SK-N-SH (cell line): ENCODE results near the gene RHOT2. TPM values are rescaled to one million over a fixed set of nuclear protein-coding genes. Genes with fewer than 3 reads are reported as not detected.

Experiments used
- CTCF ChIA-PET: fragments of 300-600, 350-600 bp; formaldehyde crosslinking; extraction: SDS; loops from one replicate; lab custom pipeline; 2021; lab: Yijun Ruan, JAX
- POLR2A ChIA-PET: fragments of 350-600 bp; sonication (Branson Sonifier 250); formaldehyde crosslinking; extraction: SDS; loops from one replicate; lab custom pipeline; 2020; ENCODE audit warnings: antibody characterized with exemption, inconsistent platforms; lab: Yijun Ruan, JAX
- DNase-seq: peaks from one replicate; pipeline ENCODE4 v3.0.0; 2012
- H2AFZ ChIP-seq: fragments of 200-600 bp; sonication (generic); 2 replicates; pipeline ENCODE4 v1.8.1; 2016; ENCODE audit warnings: antibody characterized with exemption, mild to moderate bottlenecking, low read depth
- H3F3A ChIP-seq: fragments of 200-600 bp; sonication (generic); replicated peaks from 2 replicates; pipeline ENCODE3; 2016; ENCODE audit warnings: antibody characterized with exemption, mild to moderate bottlenecking; ENCODE audit not compliant: insufficient read depth
- H3K27ac ChIP-seq, 2 experiments: fragments of 200-500 bp in 1 of 2; fragments of 200-600 bp in 1 of 2; sonication (Bioruptor generic) in 1 of 2; sonication (generic), shearing (Covaris generic) in 1 of 2; 2 replicates each; pipeline versions ENCODE4 v1.5.1 to v1.6.1; 2014 to 2016; ENCODE audit warnings: low read depth in 2 of 2, inconsistent platforms in 1 of 2, low read length in 1 of 2, mild to moderate bottlenecking in 1 of 2, mixed read lengths in 1 of 2
- H3K27me3 ChIP-seq: fragments of 200-600 bp; sonication (generic), shearing (Covaris generic); 2 replicates; pipeline ENCODE4 v1.6.1; 2016; ENCODE audit warnings: mixed run types; ENCODE audit not compliant: insufficient read depth
- H3K36me3 ChIP-seq, 2 experiments: fragments of 200-500 bp in 1 of 2; fragments of 200-600 bp in 1 of 2; sonication (Bioruptor generic) in 1 of 2; sonication (generic) in 1 of 2; replicated peaks in 1 of 2; 2 replicates each; pipeline versions ENCODE3 to v1.5.1; 2014 to 2016; ENCODE audit warnings: low read length in 1 of 2, mild to moderate bottlenecking in 1 of 2; ENCODE audit not compliant: insufficient read depth in 2 of 2, control insufficient read depth in 1 of 2
- H3K4me1 ChIP-seq, 2 experiments: fragments of 200-500 bp in 1 of 2; fragments of 200-600 bp in 1 of 2; sonication (Bioruptor generic) in 1 of 2; sonication (generic), shearing (Covaris generic) in 1 of 2; 2 replicates each; pipeline versions ENCODE4 v1.5.1 to v1.6.1; 2014 to 2016; ENCODE audit warnings: low read depth in 1 of 2, low read length in 1 of 2, mixed run types in 1 of 2; ENCODE audit not compliant: insufficient read depth in 2 of 2, control insufficient read depth in 1 of 2
- H3K4me2 ChIP-seq: fragments of 200-600 bp; sonication (generic), shearing (Covaris generic); 2 replicates; pipeline ENCODE4 v1.6.1; 2017; ENCODE audit warnings: mixed run types
- H3K4me3 ChIP-seq, 2 experiments: fragments of 200-500 bp in 1 of 2; fragments of 200-600 bp in 1 of 2; sonication (Bioruptor generic) in 1 of 2; sonication (generic), shearing (Covaris generic) in 1 of 2; 2 replicates each; pipeline versions ENCODE4 v1.5.1 to v1.8.1; 2014 to 2016; ENCODE audit warnings: low read depth in 2 of 2, inconsistent platforms in 1 of 2, low read length in 1 of 2, mild to moderate bottlenecking in 1 of 2, mixed read lengths in 1 of 2, moderate library complexity in 1 of 2
- H3K79me2 ChIP-seq: fragments of 200-600 bp; sonication (generic); 2 replicates; pipeline ENCODE4 v1.8.1; 2017; ENCODE audit warnings: mild to moderate bottlenecking; ENCODE audit not compliant: insufficient read depth
- H3K9ac ChIP-seq: fragments of 200-600 bp; sonication (generic); 2 replicates; pipeline ENCODE4 v1.6.1; 2017; ENCODE audit warnings: mixed run types
- H3K9me2 ChIP-seq: fragments of 200-600 bp; sonication (generic); 2 replicates; pipeline ENCODE4 v1.6.1; 2017; ENCODE audit warnings: mixed run types
- H3K9me3 ChIP-seq: fragments of 200-600 bp; sonication (generic); 2 replicates; pipeline ENCODE4 v1.6.1; 2017; ENCODE audit warnings: mixed run types, mild to moderate bottlenecking, moderate library complexity
- H4K20me1 ChIP-seq: fragments of 200-600 bp; sonication (generic); 2 replicates; pipeline ENCODE4 v1.6.1; 2017; ENCODE audit warnings: mild to moderate bottlenecking, mixed run types; ENCODE audit not compliant: insufficient read depth
- CHD2 ChIP-seq: fragments of 150-350 bp; IDR thresholded peaks from 2 replicates; pipeline ENCODE4 v1.6.1; 2018; ENCODE audit warnings: low read length; ENCODE audit not compliant: partially characterized antibody
- CTCF ChIP-seq: fragments of 200-600 bp; sonication (generic); IDR thresholded peaks from 2 replicates; pipeline ENCODE4 v1.6.1; 2017; ENCODE audit warnings: antibody characterized with exemption, mild to moderate bottlenecking, moderate library complexity
- ELF1 ChIP-seq: IDR thresholded peaks from 2 replicates; pipeline ENCODE4 v1.4.0; 2012
- FOSL2 ChIP-seq: IDR thresholded peaks from 2 replicates; pipeline ENCODE4 v1.4.0; 2012; ENCODE audit warnings: low read depth, mild to moderate bottlenecking, moderate library complexity, borderline replicate concordance
- GABPA ChIP-seq: IDR thresholded peaks from 2 replicates; pipeline ENCODE4 v1.4.0; 2012; ENCODE audit warnings: low read depth, mild to moderate bottlenecking
- GATA2 ChIP-seq: sonication (generic); formaldehyde crosslinking; IDR thresholded peaks from 2 replicates; pipeline ENCODE4 v1.5.0; 2020; ENCODE audit warnings: mild to moderate bottlenecking, missing genetic modification reagents
- NFIC ChIP-seq: IDR thresholded peaks from 2 replicates; pipeline ENCODE4 v1.4.0; 2012; ENCODE audit warnings: borderline replicate concordance
- NRF1 ChIP-seq: IDR thresholded peaks from 2 replicates; pipeline ENCODE4 v1.6.1; 2012; ENCODE audit warnings: low read depth, mild to moderate bottlenecking, low read length
- PBX3 ChIP-seq: IDR thresholded peaks from 2 replicates; pipeline ENCODE4; 2012
- POLR2AphosphoS5 ChIP-seq: IDR thresholded peaks from 2 replicates; pipeline ENCODE4 v1.6.1; 2012; ENCODE audit warnings: low read depth, low read length
- SIN3A ChIP-seq: IDR thresholded peaks from 2 replicates; pipeline ENCODE4 v1.6.1; 2012; ENCODE audit warnings: low read depth, mild to moderate bottlenecking, low read length, moderate library complexity, borderline replicate concordance
- SMC3 ChIP-seq: IDR thresholded peaks from 2 replicates; pipeline ENCODE4 v1.6.1; 2012; ENCODE audit warnings: low read depth, low read length, improper control_type of control experiment
- TAF1 ChIP-seq: IDR thresholded peaks from 2 replicates; pipeline ENCODE4 v1.6.1; 2012; ENCODE audit warnings: low read depth, mild to moderate bottlenecking, low read length, moderate library complexity, borderline replicate concordance
- USF2 ChIP-seq: fragments of 150-350 bp; IDR thresholded peaks from 2 replicates; pipeline ENCODE4 v1.6.1; 2017; ENCODE audit warnings: antibody characterized with exemption, low read length, low read depth, borderline replicate concordance
- ZBTB33 ChIP-seq: IDR thresholded peaks from 2 replicates; pipeline ENCODE4 v1.4.0; 2012; ENCODE audit warnings: low read depth, borderline replicate concordance
- WGBS: methylation state at CpG from one replicate; pipeline ENCODE4 v1.1.6; 2017; ENCODE audit warnings: low lambda C conversion rate; 5-methylcytosine and 5-hydroxymethylcytosine counted together
- polyA plus RNA-seq, 3 experiments: library from polyadenylated mRNA; depleted of rRNA; stranded (reverse); fragments of >200 nt; gene quantifications; 2 replicates each; pipeline ENCODE4 v1.2.3, GENCODE V29; 2012

Gene RHOT2
- polyA plus RNA-seq, 1 of the 3 experiments (the other 2 are of a cell fraction), result 229 TPM

- 97% methylated on average over 25 of the region's 40 CpGs for WGBS
- H3K36me3 ChIP-seq, result peaks cover 5 to 46% of the 10 kb centered on the region in 2 experiments
Measured at GRCh38 chr16:671353-672131, 3.6 kb downstream of the RHOT2 start.

GRCh38 chr16:672371-672770, 4.4 kb downstream of the RHOT2 start:
- H3F3A ChIP-seq, result peaks cover 4% of the 10 kb centered on the region
- ChIA-PET POLR2A (interaction anchor here (0.5 kb wide), 1 partner anchor 287 kb away, joined by 3 read pairs; no protein-coding TSS in a partner anchor), CTCF (interaction anchor here (4.6 kb wide), 1 partner anchor 12 kb away, joined by 20 read pairs; no protein-coding TSS in a partner anchor)
- peaks cover 5 to 49% of the 10 kb centered on the region in 2 experiments for H3K36me3 ChIP-seq
- peaks cover 25% of the 10 kb centered on the region for H3K79me2 ChIP-seq
- no peak overlapping the region for H3K27ac ChIP-seq
- no peaks in the 10 kb centered on the region for H3K9me3 ChIP-seq
- H3K4me3 ChIP-seq, result no peak overlapping the region
- H3K27me3 ChIP-seq, result no peaks in the 10 kb centered on the region
- H3K4me1 ChIP-seq, result peaks cover 0 to 19% of the 10 kb centered on the region in 2 experiments; a peak in 1 of 4 replicates
- no peak for DNase-seq
- H2AFZ ChIP-seq, result no peak overlapping the region
- 100% methylated on average over 2 of the region's 19 CpGs for WGBS
- 0 out of 2 replicates have a peak, but pooled peaks cover 6% of the 10 kb centered on the region for H4K20me1 ChIP-seq
- H3K9ac ChIP-seq, result no peak overlapping the region
- H3K9me2 ChIP-seq, result no peaks in the 10 kb centered on the region
- no peak overlapping the region for H3K4me2 ChIP-seq
- TF ChIP-seq GABPA (no peak), SMC3 (no peak), GATA2 (no peak), PBX3 (no peak), NFIC (no peak), ELF1 (no peak), SIN3A (no peak), NRF1 (no peak), ZBTB33 (no peak), TAF1 (no peak), USF2 (no peak), CTCF (no peak), CHD2 (no peak)

More at GRCh38 chr16:671353-672131, 3.6 kb downstream of the RHOT2 start:
- Histone ChIP-seq H3K79me2 (peaks cover 25% of the 10 kb centered on the region), H3K9me3 (no peaks in the 10 kb centered on the region), H3K4me2 (no peak overlapping the region), H3K27ac (no peak overlapping the region; a peak in 1 of 4 replicates), H3K9ac (no peak overlapping the region), H4K20me1 (0 out of 2 replicates have a peak, but pooled peaks cover 6% of the 10 kb centered on the region), H3K4me1 (peaks cover 0 to 22% of the 10 kb centered on the region in 2 experiments; a peak in 1 of 4 replicates), H3K9me2 (no peaks in the 10 kb centered on the region), H3F3A (peaks cover 4% of the 10 kb centered on the region), H3K27me3 (no peaks in the 10 kb centered on the region), H2AFZ (no peak overlapping the region), H3K4me3 (no peak overlapping the region)
- POLR2A ChIA-PET, result no interaction called here
- TF ChIP-seq FOSL2, result no peak
- no peak for TF ChIP-seq GATA2
- no peak for TF ChIP-seq NFIC
- no peak for TF ChIP-seq NRF1
- TF ChIP-seq GABPA, result no peak
- no peak for TF ChIP-seq POLR2AphosphoS5
- TF ChIP-seq PBX3, result no peak
- CTCF ChIA-PET, result interaction anchor here (0.9 to 2.6 kb wide), 3 partner anchors 11 to 18 kb away, joined by 3 to 15 read pairs (median 3); partner anchors contain the start of gene WDR24
- no peak for DNase-seq
